TTC549 (cell line): ENCODE results near the gene EXOC3.

Source experiments
- FAIRE-seq: peaks from 2 replicates; lab custom pipeline; 2012; peaks lifted over from hg19 to GRCh38; lab: Jason Lieb, UNC

The EXOC3 gene

DNA sequence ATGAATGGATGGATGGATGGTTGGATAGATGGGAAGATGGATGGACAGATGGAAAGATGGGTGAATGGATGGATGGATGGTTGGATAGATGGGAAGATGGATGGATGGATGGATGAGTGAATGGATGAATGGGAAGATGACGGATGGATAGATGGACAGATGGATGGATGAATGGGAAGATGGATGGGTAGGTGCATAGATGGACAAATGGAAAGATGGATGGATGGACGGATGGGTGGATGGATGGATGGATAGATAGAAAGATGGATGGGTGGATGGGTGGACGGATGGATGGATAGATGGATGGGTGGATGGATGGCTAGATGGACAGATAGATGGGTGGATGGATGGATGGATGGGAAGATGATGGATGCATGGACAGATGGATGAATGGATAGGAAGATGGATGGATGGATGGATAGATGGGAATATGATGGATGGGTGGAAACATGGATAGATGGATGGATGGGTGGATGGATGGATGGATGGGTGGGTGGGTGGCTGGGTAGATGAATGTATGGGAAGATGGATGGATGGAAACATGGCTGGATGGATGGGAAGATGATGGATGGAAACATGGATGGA is 16.5 kb upstream of the EXOC3 start:
- FAIRE-seq = no peak

- no peak for FAIRE-seq
These were observed 15.4 kb upstream of the EXOC3 start for GRCh38 chr5:427415-428087.

- FAIRE-seq = no peak
These were observed 14.8 kb upstream of the EXOC3 start for GRCh38 chr5:428219-428618.

DNA sequence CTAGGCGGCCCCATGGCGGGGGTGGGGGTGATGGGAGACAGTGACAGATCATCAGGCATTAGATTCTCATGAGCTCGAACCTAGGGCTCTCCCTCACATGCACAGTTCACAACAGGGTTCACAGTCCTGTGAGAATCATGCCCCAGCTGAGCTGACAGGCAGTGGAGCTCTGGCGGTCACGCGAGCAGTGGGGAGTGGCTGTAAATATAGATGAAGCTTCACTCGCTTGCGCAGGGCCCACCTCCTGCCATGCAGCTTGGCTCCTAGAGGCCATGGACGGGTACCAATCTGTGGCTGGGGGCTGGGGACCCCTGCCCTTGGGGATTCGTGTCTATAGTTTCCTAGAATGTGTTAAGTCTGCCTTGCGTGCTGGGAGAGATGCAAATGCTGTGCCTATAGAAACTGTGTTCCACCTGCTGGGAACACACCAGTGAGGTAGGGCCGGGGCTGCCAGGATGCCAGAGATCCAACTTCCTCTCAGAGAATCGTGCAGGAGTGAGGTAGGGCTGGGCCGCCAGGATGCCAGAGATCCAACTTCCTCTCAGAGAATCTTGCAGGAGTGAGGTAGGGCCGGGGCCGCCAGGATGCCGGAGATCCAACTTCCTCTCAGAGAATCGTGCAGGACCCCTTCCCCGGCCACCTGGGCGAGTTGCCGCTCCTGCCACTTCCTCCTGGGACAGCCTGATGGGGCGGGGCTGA is 14.1 kb upstream of the EXOC3 start:
- no peak for FAIRE-seq

DNA sequence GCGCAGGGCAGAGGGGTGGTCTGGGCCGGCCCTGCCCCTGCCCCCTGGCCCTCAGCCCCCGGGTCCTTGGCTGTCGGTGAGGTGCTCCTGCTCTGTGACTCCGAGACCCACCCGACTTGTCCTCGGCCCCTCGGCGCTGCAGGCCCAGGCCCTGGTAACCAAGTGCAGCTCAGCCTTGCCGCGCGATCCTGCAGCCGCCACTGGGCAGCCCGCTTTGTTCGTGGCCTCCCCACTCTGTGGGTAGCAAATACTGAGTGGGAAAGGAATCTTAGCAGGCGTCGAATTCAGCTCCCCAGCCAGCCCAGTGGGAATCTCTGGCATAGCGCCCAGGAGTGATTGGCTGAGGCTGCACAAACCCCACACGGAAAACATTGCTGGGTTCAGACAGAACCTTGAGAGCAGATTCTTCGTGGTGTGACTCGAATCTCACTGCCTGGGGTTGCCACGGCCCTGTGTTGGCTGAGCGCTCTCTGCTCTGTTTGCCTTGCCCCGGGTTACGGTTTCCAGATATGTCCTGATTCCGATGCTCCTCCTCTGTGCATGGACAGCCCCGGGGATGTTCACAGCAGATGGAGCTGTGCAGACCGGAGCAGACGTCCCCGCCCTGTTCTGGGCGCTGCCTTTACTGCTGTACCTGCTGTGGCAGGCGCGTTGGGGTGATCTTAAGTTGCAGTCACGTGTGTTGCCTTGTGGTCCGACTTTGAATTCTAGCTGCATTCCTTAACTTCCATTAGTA is 13.4 kb upstream of the EXOC3 start:
- no peak for FAIRE-seq

- no peak for FAIRE-seq
These were observed 12.6 kb upstream of the EXOC3 start for GRCh38 chr5:430214-430925.

- FAIRE-seq = no peak
These were observed 11.8 kb upstream of the EXOC3 start for GRCh38 chr5:431001-431710.

GRCh38 chr5:431711-432050 is 11.3 kb upstream of the EXOC3 start:
- no peak for FAIRE-seq

DNA sequence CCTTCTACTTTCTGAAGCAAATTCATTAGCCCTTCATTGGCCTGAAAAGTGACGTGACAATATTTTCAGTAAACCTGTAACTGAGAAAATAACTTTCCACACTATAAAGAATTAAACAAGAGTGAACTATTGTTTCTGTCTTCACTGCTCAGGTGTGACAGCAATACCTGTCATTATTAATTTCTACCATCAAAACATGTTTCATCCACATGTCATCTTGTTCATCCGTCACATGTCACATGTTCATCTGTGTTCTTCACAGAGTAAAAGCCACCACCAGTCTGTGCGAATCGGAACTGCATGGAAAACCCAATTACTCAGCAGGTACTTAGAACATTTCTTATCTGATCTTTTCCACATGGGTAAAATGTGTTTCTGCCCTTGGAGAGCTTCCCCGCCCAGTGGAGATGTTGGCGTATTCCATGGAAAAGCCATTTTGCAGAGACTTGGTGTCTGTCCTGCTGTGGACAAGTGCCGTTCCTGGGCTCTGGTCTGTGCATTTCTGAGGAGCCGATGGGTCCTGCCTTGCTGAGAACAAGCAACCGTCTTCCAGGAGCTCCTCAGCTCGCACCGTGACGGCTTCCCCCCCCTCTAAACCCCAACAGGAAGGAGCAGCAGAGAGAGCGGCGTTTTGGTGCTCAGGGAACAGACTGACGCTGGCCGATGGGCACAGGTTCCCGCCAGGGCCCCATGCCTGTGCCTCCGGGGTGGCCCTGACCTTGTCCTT is 10.6 kb upstream of the EXOC3 start:
- FAIRE-seq = no peak

DNA sequence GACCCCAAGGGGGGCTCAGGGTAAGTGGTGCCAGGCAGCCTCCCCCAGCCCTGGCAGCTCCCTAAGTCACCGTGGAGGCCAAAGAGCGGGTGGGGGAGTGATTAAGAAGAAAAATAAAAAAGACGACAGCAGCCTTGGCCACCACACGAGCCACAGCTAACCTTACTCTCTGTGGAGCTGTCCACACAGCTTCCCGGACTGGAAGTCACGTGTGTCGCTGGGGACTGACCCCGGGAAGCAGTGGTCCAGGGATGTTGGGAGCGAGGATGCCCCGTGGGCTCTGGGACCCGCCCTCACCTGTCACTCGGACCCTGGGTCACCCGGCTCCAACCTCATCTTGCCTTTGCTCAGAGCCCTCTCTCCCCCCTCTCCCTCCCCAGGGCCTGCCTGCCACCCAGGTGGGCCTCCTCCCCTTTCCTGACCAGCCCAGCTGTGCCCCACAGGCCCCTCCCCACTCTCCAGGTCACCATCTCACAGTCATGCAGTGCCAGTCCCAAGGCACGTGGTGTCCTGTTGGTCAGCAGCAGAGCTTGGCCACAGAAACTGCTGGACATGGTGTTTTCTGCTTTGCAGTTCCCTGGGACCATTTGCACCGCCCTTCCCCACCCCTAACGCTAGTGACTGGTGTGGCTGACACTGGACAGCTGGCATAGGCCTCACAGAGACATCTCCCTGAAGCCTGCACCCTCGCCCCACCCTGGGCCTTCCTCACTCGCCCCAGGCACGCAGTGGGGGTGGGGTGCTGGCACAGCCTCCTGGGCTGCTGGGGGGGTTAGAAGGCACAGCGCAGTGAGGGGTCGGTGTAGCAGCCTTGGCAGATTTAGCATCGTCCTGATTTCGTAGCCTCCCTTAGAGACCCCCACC is 9.8 kb upstream of the EXOC3 start:
- FAIRE-seq = no peak

DNA sequence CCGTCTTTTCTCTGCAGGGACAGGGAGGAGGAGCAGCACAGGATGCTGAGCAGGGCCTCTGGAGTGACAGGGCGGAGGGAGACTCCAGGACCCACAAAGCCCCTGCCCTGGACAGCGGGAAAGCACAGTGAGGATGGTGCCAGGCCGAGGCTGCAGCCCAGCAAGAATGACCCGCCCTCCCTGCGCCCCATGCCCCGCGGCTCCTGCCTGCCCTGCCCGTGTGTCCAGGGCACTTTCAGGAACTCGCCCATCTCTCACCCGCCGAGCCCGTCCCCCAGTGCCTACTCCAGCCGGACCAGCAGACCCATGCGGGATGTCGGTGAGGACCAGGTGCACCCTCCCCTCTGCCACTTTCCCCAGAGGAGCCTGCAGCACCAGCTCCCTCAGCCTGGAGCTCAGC is 9.1 kb upstream of the EXOC3 start:
- FAIRE-seq = no peak

- FAIRE-seq = no peak
These were observed 8.4 kb upstream of the EXOC3 start for GRCh38 chr5:434443-435146.

GRCh38 chr5:435156-435790 is 7.7 kb upstream of the EXOC3 start:
- FAIRE-seq = no peak

DNA sequence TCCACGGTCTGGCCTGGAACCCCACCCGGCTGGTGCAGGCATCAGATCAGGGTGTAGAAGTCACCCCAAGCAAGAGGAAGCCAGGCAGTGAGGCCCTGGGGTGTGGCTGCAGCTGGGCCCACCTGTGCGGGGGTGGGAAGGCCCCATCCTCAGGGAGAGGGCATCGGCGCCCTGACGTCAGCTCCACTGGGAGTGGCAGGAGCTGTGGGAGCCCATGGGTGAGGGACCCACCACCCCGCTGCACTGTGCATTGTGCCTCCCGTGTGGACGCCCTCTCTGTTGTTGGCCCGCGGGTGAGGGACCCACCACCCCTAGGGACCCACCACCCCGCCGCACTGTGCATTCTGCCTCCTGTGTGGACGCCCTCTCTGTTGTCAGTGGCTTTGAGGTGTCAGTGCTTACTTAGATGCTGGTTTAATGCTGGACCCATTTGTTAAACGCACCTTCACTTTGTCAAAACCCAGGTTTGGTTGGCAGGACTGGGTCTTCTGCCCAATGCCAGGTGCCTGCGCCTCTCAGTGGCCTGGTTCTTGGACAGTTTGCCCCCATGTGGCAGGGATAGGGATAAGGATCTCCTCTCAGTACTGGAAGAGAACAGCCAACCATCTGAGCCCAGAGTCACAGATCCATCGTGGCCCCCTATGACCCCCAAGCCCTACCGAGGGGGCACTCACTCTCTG is 6.9 kb upstream of the EXOC3 start:
- no peak for FAIRE-seq

DNA sequence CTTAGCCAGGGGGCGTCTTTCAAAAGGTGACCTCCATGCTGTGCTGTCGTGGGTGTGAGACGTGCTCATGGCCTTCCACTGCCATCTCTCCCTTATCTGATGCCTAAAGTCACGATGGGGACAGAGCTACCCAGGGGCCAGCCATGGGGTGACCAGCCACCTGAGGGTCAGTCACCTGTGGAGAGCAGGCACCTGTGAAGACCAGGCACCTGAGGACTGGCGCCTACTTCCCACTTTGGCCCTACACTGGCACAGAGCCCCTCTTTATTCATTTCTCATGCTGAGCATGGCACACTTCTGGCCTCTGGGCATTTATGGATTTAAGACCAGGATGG is 6.4 kb upstream of the EXOC3 start:
- no peak for FAIRE-seq

DNA sequence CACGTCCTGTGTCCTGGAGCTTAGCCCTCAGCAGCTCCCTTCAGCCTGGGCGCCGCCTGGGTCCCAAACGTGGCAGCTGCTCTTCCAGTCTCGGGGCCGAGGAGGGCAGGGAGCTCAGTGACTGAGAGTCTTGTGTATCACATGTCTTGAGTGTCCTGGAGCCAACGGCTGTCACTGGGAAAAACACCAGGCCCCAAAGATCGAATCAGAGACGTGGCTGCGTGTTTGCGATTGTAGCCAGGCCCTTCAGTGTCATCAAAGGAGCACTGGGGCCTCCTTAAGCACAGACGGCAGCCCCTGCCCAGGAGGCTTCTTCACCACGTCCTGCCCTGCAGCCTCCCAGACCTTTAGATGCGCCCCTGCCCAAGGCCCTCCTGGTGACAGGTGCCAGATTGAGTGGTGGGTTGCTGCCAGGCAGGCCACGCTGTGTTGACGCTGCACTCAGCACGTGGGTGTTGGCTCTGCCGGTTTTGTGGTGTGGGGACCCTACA is 5.7 kb upstream of the EXOC3 start:
- no peak for FAIRE-seq

DNA sequence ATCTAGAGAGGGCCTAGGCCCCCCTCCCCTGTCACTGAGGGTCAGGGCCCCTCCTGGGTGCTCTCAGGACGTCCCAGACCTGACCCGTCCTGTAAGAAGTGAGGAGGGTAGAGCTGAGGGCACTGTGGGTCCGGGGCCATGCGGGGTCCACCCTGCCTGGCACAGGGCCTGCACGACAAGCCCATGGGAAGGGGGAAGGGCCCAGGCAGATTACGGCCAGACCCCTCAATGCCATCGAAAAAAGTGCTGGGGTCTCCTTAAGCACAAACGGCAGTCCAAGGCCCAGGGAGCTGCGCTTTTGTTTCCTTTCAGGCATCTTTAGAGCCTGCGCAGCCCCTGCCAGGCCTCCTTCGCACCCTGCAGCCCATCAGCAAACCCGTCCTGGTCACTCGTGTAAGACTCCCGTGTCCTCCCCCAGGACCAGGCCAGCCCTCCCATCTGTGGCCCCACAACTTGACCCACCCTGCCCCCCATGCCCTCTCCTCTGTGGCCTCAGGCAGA is 4.4 kb upstream of the EXOC3 start:
- FAIRE-seq = no peak

- no peak for FAIRE-seq
These were observed 3.8 kb upstream of the EXOC3 start for GRCh38 chr5:439181-439580.
